CD4-positive, alpha-beta T cell treated with Interleukin-12 subunit alpha and Interleukin-12 subunit beta, for 1 hour (primary cell): ENCODE data around the gene NLGN1.

ENCODE experiments used
- DNase-seq: peaks from one replicate; pipeline ENCODE4 v3.0.0-alpha.2; 2020

The NLGN1 gene

GRCh38 chr3:174116421-174116820, 718.9 kb downstream of the NLGN1 start:
- no peak for DNase-seq

GRCh38 chr3:174120997-174121396, 723.5 kb downstream of the NLGN1 start:
- no peak for DNase-seq

GRCh38 chr3:174122411-174122810, 724.9 kb downstream of the NLGN1 start:
- no peak for DNase-seq

- no peak for DNase-seq
These were observed 727.8 kb downstream of the NLGN1 start for GRCh38 chr3:174125267-174125824.

DNA sequence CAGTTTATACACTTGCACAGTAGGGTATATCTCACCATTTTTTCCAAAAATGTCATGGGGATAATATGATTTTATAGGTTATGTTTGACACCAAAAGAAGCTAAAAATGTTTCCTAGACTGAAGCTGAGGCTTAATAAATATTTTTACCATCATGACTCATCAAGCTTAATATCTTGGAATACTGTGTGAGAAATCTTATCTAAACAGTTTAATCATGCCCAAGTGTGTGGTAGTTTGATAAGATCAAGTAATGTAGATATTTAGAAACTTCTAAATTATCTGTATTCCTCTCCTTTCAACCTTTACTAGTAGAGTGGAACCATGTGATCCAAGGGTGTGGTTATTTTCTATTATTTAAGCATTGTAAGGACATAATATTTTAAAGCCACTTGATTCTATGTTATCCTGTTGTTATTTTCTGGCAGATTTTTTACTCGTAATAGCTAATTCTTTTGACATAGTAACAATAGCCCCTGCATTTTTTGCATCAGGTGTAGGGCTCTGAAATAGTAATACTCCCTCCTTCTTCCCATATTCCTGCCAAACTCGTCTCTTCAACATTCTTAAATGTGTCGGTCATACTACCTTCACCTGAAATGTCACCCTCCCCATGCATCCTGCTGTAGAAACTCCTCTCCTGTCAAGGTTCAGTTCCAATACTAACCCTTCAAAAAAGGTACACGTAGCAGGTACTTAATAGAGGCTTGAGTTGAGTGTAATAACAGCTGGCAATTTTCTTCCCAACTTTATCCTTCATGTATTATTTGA, 729.6 kb downstream of the NLGN1 start:
- no peak for DNase-seq

GRCh38 chr3:174132006-174132405, 734.5 kb downstream of the NLGN1 start:
- no peak for DNase-seq

DNA sequence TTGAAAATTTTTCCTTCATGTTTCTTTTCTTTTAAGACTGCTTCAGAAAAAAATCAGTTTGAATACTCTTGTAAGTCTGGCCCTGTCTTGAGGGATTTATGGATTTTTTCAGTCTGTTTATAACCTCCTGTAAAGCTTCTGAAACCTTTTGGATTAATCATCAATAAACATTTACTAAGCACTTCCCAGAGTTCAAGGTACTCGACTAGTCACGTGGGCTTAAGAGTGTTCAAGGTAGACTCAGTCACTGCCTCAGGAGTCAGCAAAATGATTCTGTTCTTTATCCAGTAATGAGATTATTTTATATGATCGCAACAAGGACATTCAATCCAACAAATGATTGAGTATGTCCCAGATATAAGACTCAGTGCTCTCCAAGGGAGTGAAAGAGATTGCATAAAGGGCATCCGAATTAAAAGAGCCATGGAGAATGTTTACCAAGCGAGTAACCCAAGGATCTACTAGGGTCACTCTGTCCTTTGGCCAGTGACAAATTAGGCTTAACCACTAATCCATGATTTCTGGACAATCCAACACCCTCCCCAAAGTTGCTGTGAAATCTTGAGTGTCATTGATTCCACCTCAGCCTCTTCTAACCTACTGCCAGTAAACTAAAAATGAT, 735.0 kb downstream of the NLGN1 start:
- no peak for DNase-seq

DNA sequence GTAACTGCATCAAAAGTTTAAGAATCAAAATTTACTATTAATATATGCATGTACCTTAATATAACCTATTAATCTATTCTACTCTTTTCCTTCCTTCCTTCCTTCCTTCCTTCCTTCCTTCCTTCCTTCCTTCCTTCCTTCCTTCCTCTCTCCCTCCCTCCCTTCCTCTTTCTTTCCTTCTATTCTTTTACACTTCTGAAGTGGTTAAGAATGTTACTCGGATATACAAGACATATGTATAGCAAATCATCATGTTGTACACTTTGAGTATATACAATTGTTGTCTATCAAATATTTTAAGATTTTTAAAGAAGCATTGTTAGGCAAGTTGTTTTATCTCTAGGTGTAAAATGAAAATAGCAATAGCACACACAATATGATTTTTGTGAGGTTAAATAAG, 748.5 kb downstream of the NLGN1 start:
- DNase-seq: no peak

DNA sequence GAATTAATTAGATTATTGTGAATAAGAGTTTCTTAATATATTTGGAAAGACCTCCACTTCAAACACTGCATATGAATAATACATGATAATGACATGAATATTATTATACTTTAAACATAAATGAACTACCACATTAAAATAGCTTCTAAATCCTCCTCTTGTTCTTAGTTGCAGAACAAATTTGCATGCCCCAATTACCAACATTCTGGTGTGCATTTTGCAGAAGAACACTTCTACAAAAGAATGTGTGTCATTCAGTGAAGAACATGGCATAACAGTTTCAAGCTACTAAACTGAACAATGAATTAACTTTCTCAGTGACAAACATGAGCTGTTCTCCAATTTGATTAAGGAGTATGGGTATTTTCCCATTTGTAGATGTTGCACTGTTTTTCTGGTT, 750.3 kb downstream of the NLGN1 start:
- DNase-seq: no peak

GRCh38 chr3:174153871-174154270, 756.3 kb downstream of the NLGN1 start:
- DNase-seq: no peak

- DNase-seq: no peak
These were observed 758.7 kb downstream of the NLGN1 start for GRCh38 chr3:174156200-174156599.

DNA sequence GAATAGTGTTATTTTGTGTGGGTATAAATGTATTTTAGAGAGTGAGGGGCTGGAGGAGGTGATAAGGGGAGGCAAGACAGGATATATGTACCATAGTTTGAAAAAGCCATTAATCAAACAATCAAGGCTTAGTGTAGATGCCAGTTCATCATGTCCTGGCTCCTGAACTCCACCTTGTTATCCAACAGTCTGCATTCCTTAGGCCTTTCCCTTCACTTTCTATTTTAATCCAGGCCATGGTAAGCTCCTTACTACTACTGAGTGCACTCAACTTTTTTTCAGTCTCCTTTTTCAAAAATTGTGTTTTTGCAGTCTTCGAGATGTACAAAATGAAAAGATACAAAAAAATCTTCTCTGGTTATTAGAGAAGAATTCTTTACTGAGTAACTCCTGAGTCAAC, 761.1 kb downstream of the NLGN1 start:
- no peak for DNase-seq

- DNase-seq: no peak
These were observed 762.1 kb downstream of the NLGN1 start for GRCh38 chr3:174159604-174160003.

DNA sequence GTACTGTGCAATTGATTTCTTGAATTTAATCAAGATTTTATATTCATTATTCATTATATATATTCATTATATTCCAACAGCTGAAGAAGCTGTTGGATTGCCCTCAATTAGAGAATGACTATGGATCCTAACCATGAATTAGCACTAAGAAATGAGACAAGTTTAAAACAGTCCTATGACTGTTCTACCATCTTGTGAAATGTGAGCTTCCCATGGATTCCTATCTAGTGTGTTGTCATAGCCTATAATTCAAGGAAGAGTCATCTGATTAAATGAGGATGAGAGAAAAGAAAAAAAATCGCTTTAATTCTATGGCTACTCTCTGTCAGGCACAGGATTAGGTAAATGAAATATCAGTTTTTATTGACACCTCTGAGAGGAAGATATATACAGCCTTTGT, 765.0 kb downstream of the NLGN1 start:
- DNase-seq: no peak

- DNase-seq: no peak
These were observed 770.5 kb downstream of the NLGN1 start for GRCh38 chr3:174168026-174168425.

DNA sequence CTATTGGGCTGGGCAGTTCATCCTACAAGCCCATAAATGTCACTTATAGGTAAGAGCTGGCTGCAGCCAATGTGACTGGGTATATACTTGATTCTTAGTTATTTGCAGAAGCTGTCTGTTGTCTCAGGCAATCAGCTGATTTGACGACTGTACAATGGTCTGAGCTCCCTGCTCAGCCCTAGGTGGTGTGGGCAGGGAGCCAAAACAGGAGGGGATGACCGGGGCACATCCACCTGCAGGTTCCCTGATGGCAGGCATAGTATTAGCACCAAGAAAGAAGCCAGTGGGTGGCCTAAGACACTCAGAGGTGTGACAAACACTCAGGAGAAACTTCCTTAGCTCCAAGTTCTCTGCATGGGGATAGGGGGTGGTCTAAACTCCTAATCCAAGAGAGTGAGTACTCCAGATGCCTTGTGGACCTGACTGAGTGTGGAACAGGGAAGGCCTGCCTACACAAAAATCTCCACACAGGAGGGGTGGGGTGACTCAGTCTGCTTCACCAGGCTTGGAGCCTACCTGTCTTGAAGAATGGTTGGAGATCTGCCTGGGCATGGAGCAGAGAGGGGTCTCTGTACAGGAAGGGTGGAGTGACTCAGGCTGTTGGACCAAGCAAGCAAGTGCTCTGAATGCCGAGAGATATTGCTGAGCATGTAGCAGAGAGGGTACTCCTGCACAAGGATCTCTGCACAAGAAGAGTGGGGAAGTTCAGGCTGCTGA, 771.2 kb downstream of the NLGN1 start:
- DNase-seq: no peak

- no peak for DNase-seq
These were observed 772.2 kb downstream of the NLGN1 start for GRCh38 chr3:174169736-174170135.

GRCh38 chr3:174170248-174170647, 772.7 kb downstream of the NLGN1 start:
- DNase-seq: no peak

GRCh38 chr3:174186377-174186989, 788.9 kb downstream of the NLGN1 start:
- no peak for DNase-seq

GRCh38 chr3:174191380-174191779, 793.8 kb downstream of the NLGN1 start:
- no peak for DNase-seq

DNA sequence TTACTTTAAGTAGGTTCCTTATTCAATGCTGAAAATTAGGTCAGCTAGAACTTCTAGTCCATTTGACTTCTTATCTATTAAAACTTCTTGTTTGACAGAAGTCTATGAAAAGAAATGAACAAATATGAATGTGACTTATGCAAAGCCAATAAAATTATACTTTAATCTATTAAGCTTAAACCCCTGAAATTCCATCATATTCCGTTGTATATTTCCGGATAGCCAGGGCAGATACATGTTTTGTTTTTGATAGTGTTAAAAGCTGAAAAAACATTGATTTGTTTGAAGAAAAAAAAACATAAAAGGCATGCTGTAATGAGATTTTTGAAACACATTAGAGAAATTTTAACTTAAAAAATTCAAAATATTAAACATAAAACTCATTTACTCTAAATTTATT, 794.4 kb downstream of the NLGN1 start:
- DNase-seq: no peak

DNA sequence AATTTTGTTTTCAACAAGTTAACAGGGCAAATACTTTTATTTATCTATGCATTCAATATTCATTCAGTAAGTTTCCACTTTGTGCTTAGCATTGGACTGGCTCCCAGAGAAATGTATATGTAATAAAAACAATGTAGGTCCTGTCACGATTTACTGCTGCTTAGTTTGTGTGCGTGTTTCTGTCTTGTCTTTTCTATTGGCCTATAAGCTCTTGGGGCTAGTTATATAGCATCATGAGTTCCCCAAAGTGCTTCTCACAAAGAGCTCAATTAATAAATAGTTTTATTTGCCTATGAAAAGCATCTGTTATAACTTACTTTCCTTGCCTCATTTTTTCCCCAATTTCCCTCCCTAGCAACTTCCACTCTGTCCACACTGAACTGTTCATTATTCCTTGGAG, 794.9 kb downstream of the NLGN1 start:
- DNase-seq: no peak

DNA sequence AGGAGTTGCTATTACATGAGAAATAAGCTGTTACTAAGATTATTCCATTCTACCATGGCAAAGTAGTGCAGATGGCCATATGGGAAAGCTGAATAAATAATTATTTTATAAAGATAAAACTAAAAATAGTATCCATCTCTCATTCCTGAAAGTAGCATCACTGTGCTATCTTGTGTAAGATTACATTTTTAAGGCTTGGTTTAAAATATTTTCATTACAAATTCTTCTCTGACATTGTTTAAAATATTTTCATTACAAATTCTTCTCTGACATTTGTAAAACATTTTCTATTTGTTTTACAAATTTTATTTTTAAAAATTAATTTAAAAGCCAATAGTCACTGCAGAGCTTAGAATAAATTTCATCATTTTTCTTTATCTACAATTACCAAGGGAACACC, 796.1 kb downstream of the NLGN1 start:
- DNase-seq: no peak
